ENCODE results near the gene KPNB1. TPM values are rescaled to one million over a fixed set of nuclear protein-coding genes. Genes with fewer than 3 reads are reported as not detected.

KPNB1 gene
- total RNA-seq, 2 donors from 2014 or later: 73.4 to 137 TPM

DNA sequence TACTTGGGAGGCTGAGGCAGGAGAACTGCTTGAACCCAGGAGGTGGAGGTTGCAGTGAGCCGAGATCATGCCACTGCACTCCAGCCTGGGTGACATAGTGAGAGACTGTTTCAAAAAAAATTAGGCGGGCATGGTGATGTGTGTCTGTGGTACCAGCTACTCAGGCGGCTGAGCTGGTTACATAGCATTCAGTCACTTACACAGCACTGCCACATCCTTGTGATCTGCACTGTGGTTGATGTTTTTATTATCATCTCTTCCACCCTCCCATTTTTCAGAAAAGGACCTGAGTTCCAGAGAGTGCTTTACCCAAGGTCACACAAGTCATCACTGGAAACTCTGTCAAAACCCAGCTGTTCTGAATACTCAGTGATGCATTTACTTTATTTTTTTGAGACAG is 14.8 kb upstream of the KPNB1 start:
- intact Hi-C loops (cut with DNase I): no loop called here
- whole genome bisulfite sequencing, 2 donors: 88 to 92% methylated on average over 3 of the region's 3 CpGs
- ATAC-seq: no peak

DNA sequence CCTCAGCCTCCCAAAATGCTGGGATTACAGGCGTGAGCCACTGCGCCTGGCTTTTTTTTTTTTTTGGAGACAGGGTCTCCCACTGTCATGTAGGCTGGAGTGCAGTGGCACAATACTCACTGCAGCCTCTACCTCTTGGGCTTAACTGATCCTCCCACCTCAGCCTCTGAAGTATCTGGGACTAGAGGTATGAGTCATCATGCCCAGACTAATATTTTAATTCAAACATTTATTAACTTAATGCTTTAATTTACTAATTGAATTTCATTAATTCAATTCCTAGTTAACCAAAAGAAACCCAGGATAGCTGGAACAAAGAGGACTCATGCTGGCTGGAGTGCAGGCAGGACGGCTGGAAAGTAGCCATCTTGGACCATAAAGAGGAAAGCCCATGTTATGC is 14.0 kb upstream of the KPNB1 start:
- no peak for TF ChIP-seq POLR2A (IDR thresholded peaks at IDR 0.05)
- TF ChIP-seq CTCF (IDR thresholded peaks at IDR 0.05): no peak
- H3K4me3 ChIP-seq: no peak overlapping the region
- H3K36me3 ChIP-seq (replicated peaks in 1 of 2; ENCODE audit: insufficient read depth in 1 of 2, low read depth in 2 of 2): peaks cover 0 to 2% of the 10 kb centered on the region in 2 donors
- H3K4me1 ChIP-seq: peaks cover 4% of the 10 kb centered on the region
- no peak overlapping the region for H3K27ac ChIP-seq
- no peaks in the 10 kb centered on the region for H3K27me3 ChIP-seq
- no peaks in the 10 kb centered on the region for H3K9me3 ChIP-seq
- 84 to 95% methylated on average over 3 of the region's 3 CpGs for WGBS, 2 donors
- DNase-seq: no peak
- no peak for ATAC-seq
- intact Hi-C loops (cut with DNase I): no loop called here

More for the DNA sequence above, 14.8 kb upstream of the KPNB1 start:
- Histone ChIP-seq H3K4me3 (no peak overlapping the region), H3K36me3 (replicated peaks in 1 of 2; ENCODE audit: insufficient read depth in 1 of 2, low read depth in 2 of 2) (peaks cover 0 to 2% of the 10 kb centered on the region in 2 donors), H3K9me3 (no peaks in the 10 kb centered on the region), H3K27ac (no peak overlapping the region), H3K4me1 (peaks cover 5% of the 10 kb centered on the region), H3K27me3 (no peaks in the 10 kb centered on the region)
- TF ChIP-seq CTCF (IDR thresholded peaks at IDR 0.05) (no peak), POLR2A (IDR thresholded peaks at IDR 0.05) (no peak)
- DNase-seq: no peak

- DNase-seq (no peak), ATAC-seq (no peak)
- no peak overlapping the region for H3K27ac ChIP-seq
- H3K36me3 ChIP-seq (replicated peaks in 1 of 2; ENCODE audit: insufficient read depth in 1 of 2, low read depth in 2 of 2): peaks cover 0 to 2% of the 10 kb centered on the region in 2 donors
- no peaks in the 10 kb centered on the region for H3K9me3 ChIP-seq
- WGBS, 2 donors: 65 to 86% methylated on average over 2 of the region's 2 CpGs
- H3K4me3 ChIP-seq: no peak overlapping the region
- H3K4me1 ChIP-seq: no peaks in the 10 kb centered on the region
- intact Hi-C loops (cut with DNase I): no loop called here
- no peaks in the 10 kb centered on the region for H3K27me3 ChIP-seq
- no peak for TF ChIP-seq CTCF (IDR thresholded peaks at IDR 0.05)
- no peak for TF ChIP-seq POLR2A (IDR thresholded peaks at IDR 0.05)
Measured at GRCh38 chr17:47636273-47637030, 13.3 kb upstream of the KPNB1 start.

- no peak for DNase-seq
- TF ChIP-seq POLR2A (IDR thresholded peaks at IDR 0.05) (no peak), CTCF (IDR thresholded peaks at IDR 0.05) (no peak)
- Histone ChIP-seq H3K4me3 (no peak overlapping the region), H3K27ac (no peak overlapping the region), H3K9me3 (no peaks in the 10 kb centered on the region), H3K4me1 (no peaks in the 10 kb centered on the region), H3K27me3 (no peaks in the 10 kb centered on the region), H3K36me3 (replicated peaks in 1 of 2; ENCODE audit: insufficient read depth in 1 of 2, low read depth in 2 of 2) (peaks cover 0 to 2% of the 10 kb centered on the region in 2 donors)
- ATAC-seq: no peak
- intact Hi-C loops (cut with DNase I): no loop called here
- WGBS, 2 donors: 76 to 79% methylated on average over 5 of the region's 5 CpGs
Measured at GRCh38 chr17:47638903-47639302, 10.8 kb upstream of the KPNB1 start.

DNA sequence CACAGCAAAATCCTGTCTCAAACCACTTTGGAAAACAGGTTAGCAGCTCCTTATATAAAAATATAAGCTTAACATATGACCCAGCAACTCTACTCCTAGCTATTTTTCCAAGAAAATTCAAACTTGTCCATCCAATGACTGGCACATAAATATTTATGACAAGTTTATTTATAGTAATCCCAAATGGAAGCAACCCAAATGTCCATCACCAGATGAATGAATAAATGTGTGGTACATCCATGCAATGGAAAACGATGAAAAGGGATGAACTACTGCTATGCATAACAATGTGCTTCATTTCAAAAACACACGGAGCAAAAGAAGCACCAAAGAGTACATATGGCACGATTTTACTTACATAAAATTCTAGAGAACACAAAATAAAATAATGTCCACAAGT is 9.6 kb upstream of the KPNB1 start:
- no peak overlapping the region for H3K4me3 ChIP-seq
- H3K36me3 ChIP-seq (replicated peaks in 1 of 2; ENCODE audit: insufficient read depth in 1 of 2, low read depth in 2 of 2): peaks cover 0 to 2% of the 10 kb centered on the region in 2 donors
- H3K27me3 ChIP-seq: no peaks in the 10 kb centered on the region
- intact Hi-C loops (cut with DNase I): no loop called here
- H3K27ac ChIP-seq: no peak overlapping the region
- WGBS, 2 donors: 69 to 73% methylated on average over 3 of the region's 3 CpGs
- no peaks in the 10 kb centered on the region for H3K4me1 ChIP-seq
- DNase-seq: no peak
- ATAC-seq: no peak
- no peaks in the 10 kb centered on the region for H3K9me3 ChIP-seq
- TF ChIP-seq POLR2A (IDR thresholded peaks at IDR 0.05) (no peak), CTCF (IDR thresholded peaks at IDR 0.05) (no peak)
